HFF-Myc (cell line): ENCODE data around the gene AKAP6.

Source experiments
- DNase-seq: peaks from one replicate; pipeline ENCODE4 v3.0.0-alpha.2; 2011; ENCODE audit warnings: low read depth; ENCODE audit errors: extremely low read depth
- H3K4me3 ChIP-seq: replicated peaks from 2 replicates; pipeline ENCODE4 v1.5.1; 2011; ENCODE audit warnings: low read depth, mild to moderate bottlenecking, control low read depth, low read length
- CTCF ChIP-seq: IDR thresholded peaks from 2 replicates; pipeline ENCODE4 v1.5.1; 2012; ENCODE audit warnings: mild to moderate bottlenecking, low read depth, low read length, control low read depth; ENCODE audit errors: missing control alignments

AKAP6 gene

GRCh38 chr14:32494609-32495434 is 165.7 kb downstream of the AKAP6 start:
- DNase-seq, result no peak
- peak overlapping the region; percentile 4; the same call in 1 of the 2 replicates for H3K4me3 ChIP-seq
- TF ChIP-seq CTCF, result no peak

GRCh38 chr14:32495435-32495734 is 166.3 kb downstream of the AKAP6 start:
- H3K4me3 ChIP-seq, result peak overlapping the region; percentile 4; the same call in 1 of the 2 replicates
- no peak for TF ChIP-seq CTCF
- no peak for DNase-seq

- no peak for DNase-seq
- no peak overlapping the region for H3K4me3 ChIP-seq
- TF ChIP-seq CTCF, result no peak
Measured at GRCh38 chr14:32497248-32497647, 168.2 kb downstream of the AKAP6 start.

GRCh38 chr14:32507029-32507984 is 178.2 kb downstream of the AKAP6 start:
- no peak overlapping the region for H3K4me3 ChIP-seq
- no peak for TF ChIP-seq CTCF
- no peak for DNase-seq

- DNase-seq, result no peak
- H3K4me3 ChIP-seq, result no peak overlapping the region
- no peak for TF ChIP-seq CTCF
Measured at GRCh38 chr14:32508281-32508680, 179.2 kb downstream of the AKAP6 start.

GRCh38 chr14:32509632-32510187 is 180.6 kb downstream of the AKAP6 start:
- H3K4me3 ChIP-seq, result no peak overlapping the region
- peak; percentile 79 for DNase-seq
- no peak for TF ChIP-seq CTCF
